NK-92 (cell line): Measurements from ENCODE around the gene VCL.

Experiments used
- DNase-seq: peaks from one replicate; lab custom pipeline; 2025; ENCODE audit not compliant: unreplicated experiment; lab: John Stamatoyannopoulos, UW

The VCL gene

GRCh38 chr10:74071157-74071556, 73.2 kb downstream of the VCL start:
- no peak for DNase-seq

DNA sequence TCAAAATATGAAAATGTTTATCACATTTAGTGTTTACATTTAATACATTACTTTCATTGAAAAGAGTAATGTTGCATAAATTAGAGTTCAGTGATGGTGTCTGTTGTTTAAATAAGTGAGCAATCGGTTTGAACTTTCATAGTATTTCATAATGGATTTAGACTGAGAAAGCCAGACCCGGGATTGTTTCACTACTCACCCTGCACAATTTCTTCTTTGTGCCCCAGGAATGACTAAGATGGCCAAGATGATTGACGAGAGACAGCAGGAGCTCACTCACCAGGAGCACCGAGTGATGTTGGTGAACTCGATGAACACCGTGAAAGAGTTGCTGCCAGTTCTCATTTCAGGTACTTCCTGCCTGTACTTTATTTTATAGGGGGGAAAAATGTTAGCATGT, 74.6 kb downstream of the VCL start:
- DNase-seq = no peak

GRCh38 chr10:74075906-74076305, 78.0 kb downstream of the VCL start:
- DNase-seq = no peak

DNA sequence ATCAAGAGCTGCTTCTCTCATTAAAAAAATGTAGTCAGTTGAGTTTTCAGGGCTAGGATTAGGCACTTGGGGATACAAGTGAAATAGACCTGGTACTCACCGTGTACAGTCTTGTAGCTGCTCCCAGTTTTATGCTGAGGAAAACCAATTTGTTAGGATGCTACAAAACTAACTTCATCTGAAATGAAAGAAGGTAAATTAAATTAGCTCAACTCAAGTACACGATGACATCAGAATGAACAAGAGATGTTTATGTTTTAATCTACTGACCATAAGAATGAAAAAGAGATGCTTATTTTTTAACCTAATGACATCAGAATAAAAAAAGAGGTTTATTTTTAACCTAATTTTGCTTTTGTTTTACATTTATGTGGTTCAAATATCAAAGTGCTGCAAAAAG, 79.0 kb downstream of the VCL start:
- no peak for DNase-seq

DNA sequence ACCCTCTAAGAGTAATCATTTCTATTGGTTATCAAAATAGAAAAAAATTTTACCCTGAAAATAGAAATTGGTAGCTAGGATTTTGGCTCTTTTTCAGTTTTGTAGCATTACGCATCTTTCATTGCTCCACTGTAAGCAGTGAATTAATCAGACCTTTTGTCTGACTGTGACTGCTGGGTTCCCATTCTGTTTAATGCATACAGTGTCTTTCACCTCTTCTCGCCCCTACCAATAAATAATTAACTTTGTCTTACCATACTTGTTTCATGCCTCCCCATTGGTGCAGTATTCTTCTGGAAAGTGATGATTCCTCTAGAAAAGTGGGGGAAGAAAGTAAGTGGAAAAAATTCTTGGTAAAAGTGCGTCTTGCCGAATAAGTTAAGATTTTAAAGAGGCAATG, 79.5 kb downstream of the VCL start:
- no peak for DNase-seq

DNA sequence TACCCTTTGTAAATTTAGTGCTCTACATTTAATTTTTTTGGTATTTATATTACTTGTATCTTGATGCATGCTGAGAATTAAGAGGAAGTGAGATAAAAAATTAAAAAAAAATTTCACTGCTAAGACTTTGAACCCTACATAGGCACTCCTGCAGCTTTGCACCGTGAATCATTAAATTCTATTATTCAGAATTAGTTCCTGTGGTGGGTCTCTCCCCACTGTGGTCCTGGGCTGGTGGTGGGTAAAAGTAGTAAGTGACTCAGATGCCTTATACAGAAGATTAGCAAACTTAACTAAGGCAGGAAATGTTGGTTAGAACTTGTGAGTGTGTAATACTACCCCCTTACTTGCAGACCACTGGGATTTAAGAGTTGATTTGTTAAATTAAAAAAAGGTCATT, 80.1 kb downstream of the VCL start:
- no peak for DNase-seq

DNA sequence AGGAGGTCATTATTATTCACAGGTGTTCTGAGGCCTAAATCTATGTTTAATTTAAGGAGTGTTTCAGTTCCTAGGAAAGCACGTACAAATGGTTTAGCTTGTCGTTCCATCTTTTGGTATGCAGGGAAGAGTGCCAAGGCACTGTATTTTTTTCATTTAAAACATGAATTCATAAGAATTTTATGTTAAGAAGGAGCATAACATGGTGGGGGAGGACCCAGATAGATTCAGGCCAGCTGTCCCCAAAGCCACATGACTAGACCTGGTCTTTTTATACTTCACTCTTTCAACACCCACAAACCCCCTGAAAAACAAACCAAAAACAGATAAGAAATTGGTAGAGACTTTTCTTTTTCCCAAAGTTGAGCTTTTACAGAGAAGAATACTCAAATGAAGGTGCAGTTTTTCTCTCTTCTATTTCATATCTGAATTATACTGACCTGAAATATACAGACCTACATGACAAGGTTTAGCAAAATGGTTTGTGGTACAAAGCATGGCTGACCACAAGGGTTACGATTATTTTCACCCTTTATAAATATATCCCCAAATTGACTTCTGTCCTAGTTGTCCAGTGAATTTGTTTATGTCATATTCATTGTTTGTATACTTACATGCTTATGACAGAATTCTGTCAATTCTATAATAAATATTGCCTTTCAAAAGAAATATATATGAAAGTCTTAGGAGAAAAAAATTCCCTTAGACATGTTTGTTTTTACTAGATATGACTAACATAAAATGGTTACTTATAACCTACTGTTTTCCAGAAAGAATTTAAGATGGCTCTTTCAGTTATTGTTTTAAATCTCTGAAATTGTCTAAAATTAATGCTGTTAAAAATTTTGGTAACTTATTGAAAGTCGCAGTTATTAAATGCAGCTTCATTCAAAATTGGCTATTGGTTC, 81.4 kb downstream of the VCL start:
- DNase-seq = no peak

GRCh38 chr10:74079936-74080590, 82.1 kb downstream of the VCL start:
- DNase-seq = no peak

DNA sequence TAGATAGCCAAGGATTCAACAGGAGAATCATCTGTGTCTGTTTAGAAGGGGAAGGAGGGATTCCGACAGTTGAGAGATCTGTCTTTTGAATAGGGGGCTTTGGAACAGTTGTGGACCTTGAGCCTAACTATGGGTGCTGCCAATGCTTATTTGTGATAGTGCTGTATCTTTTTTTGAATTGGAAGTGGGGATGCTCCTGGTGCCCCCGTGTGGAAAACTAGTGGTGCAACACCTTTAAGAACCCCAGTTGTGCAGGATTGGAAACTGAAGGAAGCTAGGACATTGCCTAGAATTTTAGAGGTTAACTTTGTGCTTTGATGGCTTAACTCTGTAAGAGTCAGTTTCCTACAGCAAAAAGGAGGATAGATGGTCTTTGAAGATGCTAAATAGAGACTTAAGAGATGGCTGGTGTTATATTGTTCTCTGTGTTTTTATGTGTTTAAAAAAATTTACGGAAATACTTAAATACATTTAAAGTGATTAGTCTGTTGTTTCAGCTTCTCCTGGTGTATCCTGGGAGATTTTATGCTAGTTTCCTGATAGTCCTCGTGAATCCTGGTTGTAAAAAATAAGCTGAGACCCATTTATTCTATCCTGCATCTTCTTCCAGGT, 83.4 kb downstream of the VCL start:
- no peak for DNase-seq

- no peak for DNase-seq
Observed at GRCh38 chr10:74081941-74082718, 84.2 kb downstream of the VCL start.

DNA sequence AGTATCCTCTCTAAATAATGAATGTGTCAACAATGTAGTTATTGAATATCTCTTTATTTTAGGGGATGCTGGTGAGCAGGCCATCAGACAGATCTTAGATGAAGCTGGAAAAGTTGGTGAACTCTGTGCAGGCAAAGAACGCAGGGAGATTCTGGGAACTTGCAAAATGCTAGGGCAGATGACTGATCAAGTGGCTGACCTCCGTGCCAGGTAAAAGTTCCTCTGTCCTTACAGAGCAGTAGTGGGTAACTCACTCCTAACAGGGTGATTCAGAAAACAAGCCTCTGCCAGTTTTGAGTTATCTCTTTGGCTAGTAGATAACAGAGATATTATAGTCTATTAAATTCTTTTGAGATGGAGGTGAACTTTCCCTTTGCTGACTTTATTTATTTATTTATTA, 85.4 kb downstream of the VCL start:
- no peak for DNase-seq

GRCh38 chr10:74084955-74085354, 87.0 kb downstream of the VCL start:
- DNase-seq = no peak

DNA sequence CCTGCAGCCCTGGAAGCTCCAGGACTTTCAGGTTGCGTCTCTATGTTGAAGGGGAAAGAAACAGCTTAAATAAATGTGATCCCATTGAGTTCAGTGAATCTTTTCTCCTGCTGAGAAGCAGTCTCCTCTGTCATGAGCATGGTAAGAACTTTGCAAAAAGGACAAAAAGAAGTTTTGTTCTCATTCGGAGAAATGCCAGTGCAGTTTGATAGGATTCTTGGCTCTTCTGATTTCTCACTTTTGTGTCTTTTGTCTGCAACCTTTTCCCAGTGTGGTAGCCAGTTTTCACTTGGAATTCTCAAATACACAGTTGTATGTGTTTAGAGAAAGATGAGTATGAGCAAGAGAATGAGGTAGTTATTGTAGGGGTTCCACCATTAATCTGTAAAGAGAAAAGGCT, 88.4 kb downstream of the VCL start:
- DNase-seq = no peak

- DNase-seq = no peak
Observed at GRCh38 chr10:74088722-74089121, 90.8 kb downstream of the VCL start.

GRCh38 chr10:74092372-74092771, 94.5 kb downstream of the VCL start:
- no peak for DNase-seq

GRCh38 chr10:74093530-74094164, 95.7 kb downstream of the VCL start:
- DNase-seq = no peak

DNA sequence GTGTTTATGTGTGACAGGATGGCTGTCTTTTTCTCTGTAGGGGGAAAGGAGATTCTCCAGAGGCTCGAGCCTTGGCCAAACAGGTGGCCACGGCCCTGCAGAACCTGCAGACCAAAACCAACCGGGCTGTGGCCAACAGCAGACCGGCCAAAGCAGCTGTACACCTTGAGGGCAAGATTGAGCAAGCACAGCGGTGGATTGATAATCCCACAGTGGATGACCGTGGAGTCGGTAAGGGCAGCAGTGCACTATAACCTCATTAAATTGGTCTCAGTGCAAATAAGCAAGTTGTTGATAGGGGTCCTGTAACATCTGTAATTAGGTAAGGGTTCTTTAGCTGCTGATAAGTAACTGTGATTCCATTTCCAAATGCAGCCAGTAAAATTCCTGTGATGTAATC, 96.3 kb downstream of the VCL start:
- no peak for DNase-seq

- DNase-seq = no peak
Observed at GRCh38 chr10:74096777-74097176, 98.9 kb downstream of the VCL start.

DNA sequence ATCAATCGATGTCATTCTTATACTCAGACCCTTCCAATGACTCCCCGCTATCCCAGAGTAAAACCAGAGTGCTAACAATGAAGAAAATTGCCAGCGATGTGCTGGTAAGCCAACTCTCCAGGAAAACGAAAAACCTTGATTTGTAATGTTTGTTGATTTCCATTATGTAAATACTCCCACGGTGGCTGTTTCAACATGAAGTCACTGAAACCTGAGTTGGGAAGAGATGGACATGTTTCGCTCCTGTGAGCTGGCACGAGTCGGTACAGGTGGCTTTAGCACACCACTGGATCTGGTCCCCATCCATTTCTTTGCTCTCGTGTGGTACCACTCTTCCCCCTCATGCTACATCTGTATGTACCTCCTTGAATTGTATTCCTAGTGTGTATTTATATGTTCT, 99.9 kb downstream of the VCL start:
- no peak for DNase-seq

DNA sequence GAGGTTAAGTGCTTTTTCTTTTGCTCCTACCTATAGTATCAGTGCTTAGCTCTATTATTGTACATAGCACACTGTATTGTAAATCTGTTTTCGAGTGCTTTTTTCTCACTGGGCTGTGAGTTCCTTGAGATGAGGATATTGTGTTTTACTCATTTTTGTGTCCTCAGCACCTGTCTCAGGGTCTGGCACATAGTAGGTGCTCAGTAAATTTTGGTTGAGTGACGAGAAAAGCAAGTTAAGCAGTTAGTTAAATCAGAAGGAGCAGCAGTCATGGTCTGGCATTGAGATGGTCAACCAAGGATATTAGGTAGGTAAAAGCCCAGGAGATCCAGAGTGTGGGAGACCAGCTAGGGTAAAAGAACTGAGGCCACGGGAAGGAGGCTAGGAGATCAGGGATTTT, 101.5 kb downstream of the VCL start:
- DNase-seq = no peak

DNA sequence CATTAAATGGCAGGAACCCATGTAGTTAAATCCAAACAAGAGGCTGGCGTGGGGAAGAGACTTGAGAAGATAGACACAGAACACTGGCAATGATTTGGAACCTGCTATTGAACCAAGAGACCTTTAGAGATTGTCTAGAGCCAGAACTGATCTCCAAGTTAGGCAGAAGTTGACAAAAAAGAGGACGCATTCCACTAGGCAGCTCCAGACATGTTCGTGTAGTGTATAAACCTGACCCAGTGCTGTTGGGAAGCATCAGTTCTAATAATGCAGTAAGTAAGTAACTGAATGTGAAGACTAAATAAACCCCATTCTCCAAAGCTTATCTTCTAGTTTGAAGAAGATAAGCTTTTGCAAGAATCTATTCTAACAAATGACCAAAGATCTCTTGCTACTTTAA, 101.9 kb downstream of the VCL start:
- DNase-seq = no peak
